ENCODE data around the gene OR2G6. TPM values are rescaled to one million over a fixed set of nuclear protein-coding genes. Genes with fewer than 3 reads are reported as not detected.
"Not testable (repeated sequence)": the region's sequence is repeated elsewhere in the genome, so short reads cannot be mapped to it uniquely, and the experiment has no call there.

Gene OR2G6
- total RNA-seq, 1 donor from 2014 or later: not detected

GRCh38 chr1:248521856-248522255 is 14.0 kb downstream of the OR2G6 start:
- no peak overlapping the region for H3K27ac ChIP-seq
- H3K4me3 ChIP-seq: no peak overlapping the region
- peak in 1 of 2 donors; percentile 43 for DNase-seq (ENCODE audit: extremely low spot score in 2 of 2)
- no peaks in the 10 kb centered on the region for H3K4me1 ChIP-seq
- no peaks in the 10 kb centered on the region for H3K9me3 ChIP-seq
- H3K36me3 ChIP-seq: no peaks in the 10 kb centered on the region
- intact Hi-C loops (cut with DNase I): no loop called here
- TF ChIP-seq CTCF (IDR thresholded peaks at IDR 0.05) (no peak), POLR2AphosphoS5 (IDR thresholded peaks at IDR 0.05; ENCODE audit: insufficient read depth in 1 of 2, low read depth in 1 of 2) (no peak), POLR2A (IDR thresholded peaks at IDR 0.05) (no peak)
- H3K27me3 ChIP-seq: no peaks in the 10 kb centered on the region

- H3K4me1 ChIP-seq; intact Hi-C loops (cut with DNase I); H3K4me3 ChIP-seq; H3K9me3 ChIP-seq; H3K27ac ChIP-seq; DNase-seq (ENCODE audit: extremely low spot score in 2 of 2); H3K36me3 ChIP-seq; H3K27me3 ChIP-seq: not testable (repeated sequence)
These were observed 29.6 kb downstream of the OR2G6 start for GRCh38 chr1:248537449-248537848.

- H3K4me1 ChIP-seq; H3K4me3 ChIP-seq; H3K36me3 ChIP-seq; H3K9me3 ChIP-seq; H3K27me3 ChIP-seq; H3K27ac ChIP-seq; intact Hi-C loops (cut with DNase I); DNase-seq (ENCODE audit: extremely low spot score in 2 of 2): not testable (repeated sequence)
These were observed 39.5 kb downstream of the OR2G6 start for GRCh38 chr1:248547383-248547782.

- H3K27ac ChIP-seq; H3K4me1 ChIP-seq; H3K27me3 ChIP-seq; H3K36me3 ChIP-seq; intact Hi-C loops (cut with DNase I); DNase-seq (ENCODE audit: extremely low spot score in 2 of 2); H3K9me3 ChIP-seq; H3K4me3 ChIP-seq: not testable (repeated sequence)
These were observed 43.2 kb downstream of the OR2G6 start for GRCh38 chr1:248551027-248551426.

GRCh38 chr1:248562672-248563071 is 54.8 kb downstream of the OR2G6 start, which contains the start of gene OR2T29:
TSS of gene OR2T29 (minus strand) at chr1:248562772. CDS start at chr1:248559491, 3,281 bp downstream.
- H3K4me3 ChIP-seq; intact Hi-C loops (cut with DNase I); H3K36me3 ChIP-seq; H3K9me3 ChIP-seq; H3K4me1 ChIP-seq; H3K27me3 ChIP-seq; DNase-seq (ENCODE audit: extremely low spot score in 2 of 2); H3K27ac ChIP-seq: not testable (repeated sequence)

GRCh38 chr1:248565530-248566373 is 57.9 kb downstream of the OR2G6 start:
- not testable (repeated sequence) for DNase-seq (ENCODE audit: extremely low spot score in 2 of 2); H3K27me3 ChIP-seq

GRCh38 chr1:248569049-248569448 is 61.2 kb downstream of the OR2G6 start:
- intact Hi-C loops (cut with DNase I); H3K36me3 ChIP-seq; H3K27ac ChIP-seq; H3K4me3 ChIP-seq; DNase-seq (ENCODE audit: extremely low spot score in 2 of 2); H3K27me3 ChIP-seq; H3K4me1 ChIP-seq; H3K9me3 ChIP-seq: not testable (repeated sequence)

More at GRCh38 chr1:248565530-248566373, 57.9 kb downstream of the OR2G6 start:
- H3K4me3 ChIP-seq; H3K27ac ChIP-seq; H3K4me1 ChIP-seq; intact Hi-C loops (cut with DNase I); H3K9me3 ChIP-seq; H3K36me3 ChIP-seq: not testable (repeated sequence)

- H3K27ac ChIP-seq; H3K27me3 ChIP-seq; H3K36me3 ChIP-seq; H3K9me3 ChIP-seq; DNase-seq (ENCODE audit: extremely low spot score in 2 of 2); intact Hi-C loops (cut with DNase I); H3K4me3 ChIP-seq; H3K4me1 ChIP-seq: not testable (repeated sequence)
These were observed 62.9 kb downstream of the OR2G6 start for GRCh38 chr1:248570811-248571210.

- H3K27ac ChIP-seq; H3K4me1 ChIP-seq; H3K36me3 ChIP-seq; H3K27me3 ChIP-seq; DNase-seq (ENCODE audit: extremely low spot score in 2 of 2); H3K9me3 ChIP-seq; intact Hi-C loops (cut with DNase I); H3K4me3 ChIP-seq: not testable (repeated sequence)
These were observed 64.2 kb downstream of the OR2G6 start for GRCh38 chr1:248572049-248572448.

GRCh38 chr1:248573856-248574255 is 66.0 kb downstream of the OR2G6 start:
- H3K27ac ChIP-seq; intact Hi-C loops (cut with DNase I); H3K4me3 ChIP-seq; H3K27me3 ChIP-seq; H3K36me3 ChIP-seq; H3K4me1 ChIP-seq; DNase-seq (ENCODE audit: extremely low spot score in 2 of 2); H3K9me3 ChIP-seq: not testable (repeated sequence)

- H3K27ac ChIP-seq; intact Hi-C loops (cut with DNase I); DNase-seq (ENCODE audit: extremely low spot score in 2 of 2): not testable (repeated sequence)
These were observed 66.8 kb downstream of the OR2G6 start, which contains the start of gene OR2T34 for GRCh38 chr1:248574657-248575056. TSS of gene OR2T34 (minus strand) at chr1:248574757. CDS start at chr1:248574757, 0 bp downstream.

More at GRCh38 chr1:248574657-248575056, 66.8 kb downstream of the OR2G6 start, which contains the start of gene OR2T34:
- H3K9me3 ChIP-seq, H3K36me3 ChIP-seq, H3K27me3 ChIP-seq, H3K4me3 ChIP-seq, H3K4me1 ChIP-seq: not testable (repeated sequence)
